GM19035 (cell line): ENCODE results near the gene HCN2.

Experiments
- ATAC-seq: cut with Tn5 transposase; IDR thresholded peaks from one replicate; pipeline ENCODE4 v1.9.1; 2021; ENCODE audit not compliant: unreplicated experiment

Gene HCN2

GRCh38 chr19:589693-590395 is at the start of gene HCN2:
HCN2 (plus strand) TSS chr19:589881; CDS start chr19:589946, 65 bp downstream.
- no peak for ATAC-seq

GRCh38 chr19:540867-541637 is 48.6 kb upstream of the HCN2 start:
- ATAC-seq, result no peak

GRCh38 chr19:541699-542098 is 48.0 kb upstream of the HCN2 start:
- no peak for ATAC-seq

- no peak for ATAC-seq
Measured at GRCh38 chr19:542173-542866, 47.4 kb upstream of the HCN2 start.

- ATAC-seq, result no peak
Measured at GRCh38 chr19:543910-544608, 45.6 kb upstream of the HCN2 start, which contains the start of gene GZMM. GZMM (plus strand) TSS chr19:544053; CDS start chr19:544072, 19 bp downstream.

GRCh38 chr19:547117-547516 is 42.6 kb upstream of the HCN2 start:
- no peak for ATAC-seq

- no peak for ATAC-seq
Measured at GRCh38 chr19:547836-548720, 41.6 kb upstream of the HCN2 start.

- ATAC-seq, result no peak
Measured at GRCh38 chr19:548886-549830, 40.5 kb upstream of the HCN2 start.

- ATAC-seq, result no peak
Measured at GRCh38 chr19:554817-555216, 34.9 kb upstream of the HCN2 start.

GRCh38 chr19:555474-555808 is 34.2 kb upstream of the HCN2 start:
- no peak for ATAC-seq

- no peak for ATAC-seq
Measured at GRCh38 chr19:556611-557382, 32.9 kb upstream of the HCN2 start.

- ATAC-seq, result no peak
Measured at GRCh38 chr19:558770-559439, 30.8 kb upstream of the HCN2 start.

GRCh38 chr19:560121-560520 is 29.6 kb upstream of the HCN2 start:
- no peak for ATAC-seq

- ATAC-seq, result no peak
Measured at GRCh38 chr19:566403-566802, 23.3 kb upstream of the HCN2 start.

GRCh38 chr19:566844-567243 is 22.8 kb upstream of the HCN2 start:
- ATAC-seq, result no peak

- no peak for ATAC-seq
Measured at GRCh38 chr19:567296-567900, 22.3 kb upstream of the HCN2 start.

GRCh38 chr19:570251-570686 is 19.4 kb upstream of the HCN2 start:
- no peak for ATAC-seq
